Measurements from ENCODE around the gene TBX1. TPM values are rescaled to one million over a fixed set of nuclear protein-coding genes. Genes with fewer than 3 reads are reported as not detected.

Gene TBX1
- polyA plus RNA-seq, 3 donors, result not detected

DNA sequence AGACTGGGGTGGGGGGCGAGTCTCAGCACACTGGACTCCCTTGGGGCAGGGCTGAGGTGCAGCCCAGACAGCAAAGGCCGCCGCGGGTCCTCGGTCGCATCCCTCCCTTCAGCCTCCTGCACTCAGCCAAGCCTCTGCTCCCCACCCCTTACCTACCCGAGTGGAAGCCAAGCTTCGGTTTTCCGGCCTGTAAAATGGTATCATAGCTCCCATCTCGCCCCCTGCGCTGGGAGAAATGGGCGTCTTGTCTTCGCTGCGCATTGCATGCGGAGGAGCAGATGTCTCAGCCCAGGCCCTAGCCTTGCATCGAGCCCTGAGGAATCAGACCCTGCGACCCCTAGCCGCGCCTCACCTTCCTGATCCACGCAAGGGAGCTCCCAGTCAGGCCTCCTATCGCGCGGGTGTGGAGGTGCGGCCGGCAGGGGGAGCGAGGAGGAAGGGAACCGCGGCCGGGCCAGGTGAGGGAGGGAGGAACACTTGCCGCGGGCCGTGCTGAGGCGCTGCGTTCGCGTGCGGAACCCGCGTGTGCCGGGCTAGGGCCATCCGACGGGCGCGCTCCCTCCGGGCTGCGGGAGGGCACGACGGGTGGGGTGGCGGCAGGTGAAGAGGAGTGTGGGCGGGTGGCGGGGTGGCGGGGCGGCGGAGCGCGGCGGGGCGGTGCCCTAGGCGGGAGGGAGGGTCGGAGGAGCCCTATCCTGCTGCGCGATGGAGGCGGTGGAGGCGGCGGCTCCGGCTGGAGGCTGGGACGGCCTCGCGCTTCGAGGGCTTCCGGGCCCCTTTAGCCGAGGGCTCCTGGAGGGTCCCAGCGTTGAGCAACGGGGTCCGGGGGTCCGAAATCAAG, 4.1 kb upstream of the TBX1 start:
- TF ChIP-seq CTCF (IDR thresholded peaks at IDR 0.05), result peak; percentile 47
- WGBS (ENCODE audit: insufficient coverage), result 3% methylated on average over 60 of the region's 76 CpGs
- Histone ChIP-seq H3K4me1 (ENCODE audit: control insufficient read depth in 1 of 2, insufficient read depth in 2 of 2, low read length in 2 of 2) (peaks cover 18 to 29% of the 10 kb centered on the region in 2 donors), H3K27me3 (ENCODE audit: control insufficient read depth in 2 of 2, insufficient read depth in 2 of 2, low read length in 2 of 2) (peaks cover 41 to 86% of the 10 kb centered on the region in 2 donors), H3K4me2 (replicated peaks; ENCODE audit: extremely low read depth, low read length, poor library complexity, severe bottlenecking) (peak overlapping the region; percentile 87), H3K9me3 (replicated peaks in 1 of 2; ENCODE audit: control insufficient read depth in 1 of 2, insufficient read depth in 1 of 2, low read length in 2 of 2) (peaks cover 0 to 35% of the 10 kb centered on the region in 2 donors), H3K9ac (ENCODE audit: insufficient read depth, low read length, poor library complexity, severe bottlenecking) (peak overlapping the region; percentile 53), H3K4me3 (replicated peaks in 1 of 3; ENCODE audit: low read depth in 2 of 3, low read length in 3 of 3) (peak overlapping the region; percentile 51 to 80 (median 52)), H3K27ac (ENCODE audit: low read depth in 1 of 2, low read length in 2 of 2) (no peak overlapping the region), H2AFZ (ENCODE audit: insufficient read depth, low read depth, low read length, poor library complexity, severe bottlenecking) (peak overlapping the region; percentile 80), H3K36me3 (replicated peaks in 1 of 2; ENCODE audit: control insufficient read depth in 1 of 2, insufficient read depth in 2 of 2, low read length in 2 of 2) (no peaks in the 10 kb centered on the region), H3K79me2 (ENCODE audit: insufficient read depth, low read length) (no peaks in the 10 kb centered on the region), H4K20me1 (ENCODE audit: insufficient read depth, low read length) (no peaks in the 10 kb centered on the region)
- Mint-ChIP-seq H3K36me3 (peaks cover 10 to 12% of the 10 kb centered on the region in 2 donors), H3K4me3 (peak overlapping the region; percentile 90 to 96), H3K27ac (no peak overlapping the region), H3K27me3 (ENCODE audit: low read depth in 3 of 3) (peaks cover 66 to 92% (median 78%) of the 10 kb centered on the region in 3 donors), H3K9me3 (peaks cover 0 to 30% (median 14%) of the 10 kb centered on the region in 7 donors), H3K4me1 (peaks cover 27% of the 10 kb centered on the region)
- DNase-seq, result peak; percentile 17 to 43 (median 29)
- intact Hi-C loops (cut with micrococcal nuclease), result no loop called here

- peaks cover 10 to 14% of the 10 kb centered on the region in 2 donors for H3K36me3 Mint-ChIP-seq
- peaks cover 0 to 30% (median 15%) of the 10 kb centered on the region in 7 donors for H3K9me3 Mint-ChIP-seq
- WGBS (ENCODE audit: insufficient coverage), result 19% methylated on average over 13 of the region's 16 CpGs
- Histone ChIP-seq H3K4me2 (replicated peaks; ENCODE audit: extremely low read depth, low read length, poor library complexity, severe bottlenecking) (peak overlapping the region; percentile 87), H2AFZ (ENCODE audit: insufficient read depth, low read depth, low read length, poor library complexity, severe bottlenecking) (peak overlapping the region; percentile 80), H3K9me3 (replicated peaks in 1 of 2; ENCODE audit: control insufficient read depth in 1 of 2, insufficient read depth in 1 of 2, low read length in 2 of 2) (peaks cover 0 to 39% of the 10 kb centered on the region in 2 donors), H3K4me3 (replicated peaks in 1 of 3; ENCODE audit: low read depth in 2 of 3, low read length in 3 of 3) (peak overlapping the region; percentile 51 to 80 (median 52)), H3K9ac (ENCODE audit: insufficient read depth, low read length, poor library complexity, severe bottlenecking) (peak overlapping the region; percentile 53), H3K27me3 (ENCODE audit: control insufficient read depth in 2 of 2, insufficient read depth in 2 of 2, low read length in 2 of 2) (peaks cover 50 to 88% of the 10 kb centered on the region in 2 donors), H3K4me1 (ENCODE audit: control insufficient read depth in 1 of 2, insufficient read depth in 2 of 2, low read length in 2 of 2) (peaks cover 18 to 29% of the 10 kb centered on the region in 2 donors), H3K27ac (ENCODE audit: low read depth in 1 of 2, low read length in 2 of 2) (no peak overlapping the region), H4K20me1 (ENCODE audit: insufficient read depth, low read length) (no peaks in the 10 kb centered on the region), H3K79me2 (ENCODE audit: insufficient read depth, low read length) (no peaks in the 10 kb centered on the region), H3K36me3 (replicated peaks in 1 of 2; ENCODE audit: control insufficient read depth in 1 of 2, insufficient read depth in 2 of 2, low read length in 2 of 2) (no peaks in the 10 kb centered on the region)
- peak overlapping the region in 1 of 7 donors; percentile 73 for H3K27ac Mint-ChIP-seq
- peaks cover 29% of the 10 kb centered on the region for H3K4me1 Mint-ChIP-seq
- H3K27me3 Mint-ChIP-seq (ENCODE audit: low read depth in 3 of 3), result peaks cover 75 to 93% (median 81%) of the 10 kb centered on the region in 3 donors
- TF ChIP-seq CTCF (IDR thresholded peaks at IDR 0.05), result no peak
- peak in 1 of 3 donors; percentile 16 for DNase-seq
- H3K4me3 Mint-ChIP-seq, result peak overlapping the region; percentile 90 to 96
- intact Hi-C loops (cut with micrococcal nuclease), result no loop called here
Observed at GRCh38 chr22:19757140-19757984, 3.2 kb upstream of the TBX1 start.

Measured in CD14-positive monocyte (primary cell).